GM23338 (cell line): ENCODE data around the gene CBFA2T3. TPM values are rescaled to one million over a fixed set of nuclear protein-coding genes. Genes with fewer than 3 reads are reported as not detected.

ENCODE experiments used
- ATAC-seq: fragments of 200-7000 bp; cut with Tn5 transposase; 3 replicates; pipeline ENCODE4 v1.9.1; 2020
- DNase-seq: peaks from one replicate; pipeline ENCODE4 v3.0.0-alpha.2; 2015; ENCODE audit warnings: low spot score
- H2AFZ ChIP-seq: fragments of 200-600 bp; sonication (generic); 2 replicates; pipeline ENCODE4 v1.8.0; 2016; ENCODE audit warnings: antibody characterized with exemption, mild to moderate bottlenecking, moderate library complexity
- H3F3A ChIP-seq: fragments of 200-600 bp; sonication (generic); replicated peaks from 2 replicates; pipeline ENCODE4 v1.8.0; 2017; ENCODE audit warnings: antibody characterized with exemption, mixed run types, low read depth
- H3K27ac ChIP-seq: fragments of 200-600 bp; sonication (generic); 2 replicates; pipeline ENCODE4 v1.6.1; 2016; ENCODE audit warnings: low read depth
- H3K27me3 ChIP-seq: fragments of 200-600 bp; sonication (generic); 2 replicates; pipeline ENCODE4 v1.8.0; 2016; ENCODE audit warnings: mild to moderate bottlenecking, mixed run types, moderate library complexity; ENCODE audit not compliant: insufficient read depth
- H3K36me3 ChIP-seq: fragments of 200-600 bp; sonication (generic); 2 replicates; pipeline ENCODE4 v1.8.0; 2016; ENCODE audit warnings: mild to moderate bottlenecking; ENCODE audit not compliant: insufficient read depth
- H3K4me1 ChIP-seq: fragments of 200-600 bp; sonication (generic); 2 replicates; pipeline ENCODE4 v1.8.0; 2016; ENCODE audit warnings: mild to moderate bottlenecking, moderate library complexity; ENCODE audit not compliant: insufficient read depth
- H3K4me2 ChIP-seq: fragments of 200-600 bp; sonication (generic); 2 replicates; pipeline ENCODE4 v1.7.1; 2017; ENCODE audit warnings: mixed run types
- H3K4me3 ChIP-seq: fragments of 200-600 bp; sonication (generic); 2 replicates; pipeline ENCODE4 v1.6.1; 2016; ENCODE audit warnings: mixed run types
- H3K79me2 ChIP-seq: fragments of 200-600 bp; sonication (generic); replicated peaks from 2 replicates; pipeline ENCODE4 v1.8.0; 2017; ENCODE audit warnings: mild to moderate bottlenecking; ENCODE audit not compliant: insufficient read depth
- H3K9me2 ChIP-seq: fragments of 200-600 bp; sonication (generic); 2 replicates; pipeline ENCODE4 v1.8.0; 2017; ENCODE audit not compliant: insufficient read depth
- H4K20me1 ChIP-seq: fragments of 200-600 bp; sonication (generic); replicated peaks from 2 replicates; pipeline ENCODE4 v1.8.0; 2017; ENCODE audit warnings: mild to moderate bottlenecking; ENCODE audit not compliant: insufficient read depth
- H3K27ac Mint-ChIP-seq: 2 replicates; pipeline ENCODE4 v1.8.0; 2020; ENCODE audit warnings: inconsistent platforms, mild to moderate bottlenecking, moderate library complexity, mixed read lengths
- H3K27me3 Mint-ChIP-seq: 3 replicates; pipeline ENCODE4 v1.8.0; 2022; ENCODE audit warnings: low read depth, mild to moderate bottlenecking, moderate library complexity, mixed read lengths, inconsistent platforms; ENCODE audit not compliant: insufficient read depth, poor library complexity
- H3K36me3 Mint-ChIP-seq: 3 replicates; pipeline ENCODE4 v1.8.0; 2021; ENCODE audit warnings: low read depth, mild to moderate bottlenecking, inconsistent platforms, moderate library complexity, mixed read lengths
- H3K4me1 Mint-ChIP-seq: 3 replicates; pipeline ENCODE4 v1.8.0; 2020; ENCODE audit warnings: mild to moderate bottlenecking, inconsistent platforms, mixed read lengths
- H3K4me3 Mint-ChIP-seq: 3 replicates; pipeline ENCODE4 v1.8.0; 2021; ENCODE audit warnings: moderate library complexity, mild to moderate bottlenecking, inconsistent platforms, mixed read lengths
- H3K9me3 Mint-ChIP-seq: 3 replicates; pipeline ENCODE4 v1.8.0; 2020; ENCODE audit warnings: moderate library complexity, mild to moderate bottlenecking, inconsistent platforms, mixed read lengths
- CREB1 ChIP-seq: fragments of 250-450 bp; sonication (Bioruptor Pico); IDR thresholded peaks from 2 replicates; pipeline ENCODE4 v1.5.0; 2020; ENCODE audit warnings: low read depth, mild to moderate bottlenecking, moderate library complexity
- CTCF ChIP-seq, 2 experiments: fragments of 200-600 bp in 1 of 2; sonication (generic) in 1 of 2; conservative IDR thresholded peaks; 2 replicates each; pipeline versions ENCODE4 v1.5.1 to v1.6.1; 2016 to 2017; ENCODE audit warnings: antibody characterized with exemption in 2 of 2, low read depth in 2 of 2, mild to moderate bottlenecking in 2 of 2, moderate library complexity in 1 of 2
- ETS1 ChIP-seq: IDR thresholded peaks from 2 replicates; pipeline ENCODE4 v1.6.1; 2016; ENCODE audit warnings: antibody characterized with exemption
- EZH2 ChIP-seq: fragments of 200-600 bp; sonication (generic); IDR thresholded peaks from one replicate; pipeline ENCODE4 v1.8.0; 2017; ENCODE audit warnings: antibody characterized with exemption, mild to moderate bottlenecking, low read depth; ENCODE audit not compliant: unreplicated experiment
- EZH2phosphoT487 ChIP-seq: fragments of 200-600 bp; sonication (generic); IDR thresholded peaks from one replicate; pipeline ENCODE4 v1.8.1; 2018; ENCODE audit warnings: antibody characterized with exemption; ENCODE audit not compliant: unreplicated experiment
- JUNB ChIP-seq: IDR thresholded peaks from one replicate; pipeline ENCODE4 v1.6.1; 2016; ENCODE audit warnings: antibody characterized with exemption; ENCODE audit not compliant: unreplicated experiment
- NANOG ChIP-seq: IDR thresholded peaks from 2 replicates; pipeline ENCODE4 v1.6.1; 2016; ENCODE audit warnings: antibody characterized with exemption, borderline replicate concordance
- POLR2AphosphoS5 ChIP-seq: IDR thresholded peaks from 2 replicates; pipeline ENCODE4 v1.6.1; 2016; ENCODE audit warnings: antibody characterized with exemption, low read depth
- ZNF114 ChIP-seq: fragments of 250-450 bp; sonication (Bioruptor Pico); IDR thresholded peaks from 2 replicates; pipeline ENCODE4 v1.5.0; 2020; ENCODE audit warnings: mild to moderate bottlenecking, moderate library complexity
- ZNF331 ChIP-seq: fragments of 250-450 bp; sonication (Bioruptor Pico); IDR thresholded peaks from 2 replicates; pipeline ENCODE4 v1.5.0; 2020; ENCODE audit warnings: low read depth, mild to moderate bottlenecking, moderate library complexity
- polyA plus RNA-seq: library from polyadenylated mRNA; unstranded; fragments of >200 nt; fragmentation: Nextera tagmentation; extraction: Ambion mirVana; gene quantifications from 2 replicates; pipeline ENCODE4 v1.2.1, GENCODE V29; 2016
- total RNA-seq: library from RNA; depleted of rRNA; stranded (reverse); fragments of >200 nt; shearing (Covaris generic); gene quantifications from 2 replicates; pipeline ENCODE4 v1.2.3, GENCODE V29; 2014
- TF ChIP-seq, protein P1 (sequence below): IDR thresholded peaks from one replicate; pipeline ENCODE4 v1.6.1; 2018; ENCODE audit warnings: antibody characterized with exemption; ENCODE audit not compliant: unreplicated experiment

The CBFA2T3 gene
- total and polyA plus RNA-seq, 2 experiments from 2014 or later: 0.87 to 1.5 TPM

- TF ChIP-seq, protein P1, sequence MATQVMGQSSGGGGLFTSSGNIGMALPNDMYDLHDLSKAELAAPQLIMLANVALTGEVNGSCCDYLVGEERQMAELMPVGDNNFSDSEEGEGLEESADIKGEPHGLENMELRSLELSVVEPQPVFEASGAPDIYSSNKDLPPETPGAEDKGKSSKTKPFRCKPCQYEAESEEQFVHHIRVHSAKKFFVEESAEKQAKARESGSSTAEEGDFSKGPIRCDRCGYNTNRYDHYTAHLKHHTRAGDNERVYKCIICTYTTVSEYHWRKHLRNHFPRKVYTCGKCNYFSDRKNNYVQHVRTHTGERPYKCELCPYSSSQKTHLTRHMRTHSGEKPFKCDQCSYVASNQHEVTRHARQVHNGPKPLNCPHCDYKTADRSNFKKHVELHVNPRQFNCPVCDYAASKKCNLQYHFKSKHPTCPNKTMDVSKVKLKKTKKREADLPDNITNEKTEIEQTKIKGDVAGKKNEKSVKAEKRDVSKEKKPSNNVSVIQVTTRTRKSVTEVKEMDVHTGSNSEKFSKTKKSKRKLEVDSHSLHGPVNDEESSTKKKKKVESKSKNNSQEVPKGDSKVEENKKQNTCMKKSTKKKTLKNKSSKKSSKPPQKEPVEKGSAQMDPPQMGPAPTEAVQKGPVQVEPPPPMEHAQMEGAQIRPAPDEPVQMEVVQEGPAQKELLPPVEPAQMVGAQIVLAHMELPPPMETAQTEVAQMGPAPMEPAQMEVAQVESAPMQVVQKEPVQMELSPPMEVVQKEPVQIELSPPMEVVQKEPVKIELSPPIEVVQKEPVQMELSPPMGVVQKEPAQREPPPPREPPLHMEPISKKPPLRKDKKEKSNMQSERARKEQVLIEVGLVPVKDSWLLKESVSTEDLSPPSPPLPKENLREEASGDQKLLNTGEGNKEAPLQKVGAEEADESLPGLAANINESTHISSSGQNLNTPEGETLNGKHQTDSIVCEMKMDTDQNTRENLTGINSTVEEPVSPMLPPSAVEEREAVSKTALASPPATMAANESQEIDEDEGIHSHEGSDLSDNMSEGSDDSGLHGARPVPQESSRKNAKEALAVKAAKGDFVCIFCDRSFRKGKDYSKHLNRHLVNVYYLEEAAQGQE: no peak
- TF ChIP-seq POLR2AphosphoS5 (no peak), CTCF (conservative IDR thresholded peaks at IDR 0.05; ENCODE audit: low read depth in 2 of 2) (no peak), ZNF331 (CRISPR knock-in tag) (no peak), ETS1 (no peak), CREB1 (CRISPR knock-in tag) (no peak), ZNF114 (no peak), JUNB (no peak), EZH2phosphoT487 (no peak)
Observed at GRCh38 chr16:88972349-88972748, 4.7 kb downstream of the CBFA2T3 start (continued).

DNA sequence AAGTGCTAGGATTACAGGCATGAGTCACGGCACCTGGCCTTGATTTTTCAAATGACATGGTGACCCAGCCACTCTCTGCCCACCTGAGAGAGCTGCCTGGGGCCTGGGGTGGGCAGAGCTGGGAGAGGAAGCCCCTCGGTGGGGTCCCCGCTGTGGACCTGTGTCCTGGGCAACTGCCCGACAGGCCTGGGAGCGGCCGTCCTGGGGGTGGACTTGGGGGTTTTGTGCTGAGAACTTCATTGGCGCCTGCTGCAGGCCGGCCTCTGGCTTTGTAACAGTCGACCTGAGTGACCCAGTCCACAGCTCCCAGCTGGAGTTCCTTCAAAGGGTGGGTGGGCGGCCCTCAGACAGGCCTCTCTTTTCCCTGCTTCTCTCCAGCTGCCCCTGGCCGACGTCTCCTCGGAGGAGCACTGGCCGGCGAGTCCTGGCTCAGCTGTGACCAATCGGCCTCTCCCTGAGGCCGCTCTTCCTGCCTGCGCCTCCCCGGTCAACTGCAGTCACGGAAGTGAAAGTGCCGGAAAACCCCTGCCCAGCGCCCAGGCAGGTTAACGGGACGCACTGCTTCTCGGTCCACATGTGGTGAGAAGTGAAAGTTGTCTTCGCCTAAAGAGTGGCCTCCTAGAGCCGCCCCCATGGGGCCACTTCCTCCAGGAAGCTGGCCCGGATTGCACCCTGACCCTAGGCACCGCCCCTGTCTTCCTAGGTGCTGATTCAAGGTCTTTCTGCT, 5.5 kb downstream of the CBFA2T3 start:
- H3F3A ChIP-seq: no peaks in the 10 kb centered on the region
- no peaks in the 10 kb centered on the region for H3K36me3 Mint-ChIP-seq
- no peak overlapping the region for H3K27ac Mint-ChIP-seq
- H3K36me3 ChIP-seq: no peaks in the 10 kb centered on the region
- no peak overlapping the region for H3K4me3 ChIP-seq
- H3K9me2 ChIP-seq: no peaks in the 10 kb centered on the region
- H3K4me1 Mint-ChIP-seq: no peaks in the 10 kb centered on the region
- H3K27me3 ChIP-seq: no peaks in the 10 kb centered on the region
- H2AFZ ChIP-seq: no peak overlapping the region
- no peak overlapping the region for H3K27ac ChIP-seq
- H3K9me3 Mint-ChIP-seq: peaks cover 2% of the 10 kb centered on the region; the same call in 1 of the 3 replicates
- H3K79me2 ChIP-seq: no peaks in the 10 kb centered on the region
- H4K20me1 ChIP-seq: no peaks in the 10 kb centered on the region
- H3K4me3 Mint-ChIP-seq: no peak overlapping the region
- DNase-seq (no peak), ATAC-seq (no peak)
- H3K4me1 ChIP-seq: no peaks in the 10 kb centered on the region
- H3K4me2 ChIP-seq: no peak overlapping the region
- TF ChIP-seq EZH2 (no peak), NANOG (no peak), ETS1 (no peak), POLR2AphosphoS5 (no peak)
- peaks cover 8% of the 10 kb centered on the region for H3K27me3 Mint-ChIP-seq
